ENCODE data around the gene KIAA0825.

KIAA0825 gene

GRCh38 chr5:94254214-94254613, 364.2 kb downstream of the KIAA0825 start:
- Histone ChIP-seq H3K4me3 (ENCODE audit: control insufficient read depth in 1 of 7, extremely low read depth in 1 of 7, insufficient read depth in 4 of 7, low read depth in 2 of 7, low read length in 6 of 7) (no peak overlapping the region), H3K4me1 (ENCODE audit: control extremely low read depth in 1 of 4, control insufficient read depth in 4 of 4, insufficient read depth in 4 of 4, low read length in 3 of 4) (peaks cover 0 to 3% (median 0%) of the 10 kb centered on the region in 4 experiments), H3K9me3 (ENCODE audit: control extremely low read depth in 1 of 5, control insufficient read depth in 4 of 5, insufficient read depth in 2 of 5, low read depth in 1 of 5, low read length in 4 of 5) (no peaks in the 10 kb centered on the region), H3K27ac (ENCODE audit: insufficient read depth in 1 of 2, low read depth in 1 of 2, low read length in 2 of 2, poor library complexity in 1 of 2, severe bottlenecking in 2 of 2) (no peak overlapping the region), H3K36me3 (ENCODE audit: control insufficient read depth in 4 of 4, insufficient read depth in 4 of 4, low read length in 3 of 4) (no peaks in the 10 kb centered on the region), H3K27me3 (replicated peaks in 2 of 5; ENCODE audit: control insufficient read depth in 4 of 5, insufficient read depth in 5 of 5, low read length in 4 of 5) (no peaks in the 10 kb centered on the region)
- CTCF ChIA-PET, result no interaction called here
- POLR2A ChIA-PET, result interaction anchor here (0.6 kb wide), 1 partner anchor 356 kb away, joined by 3 read pairs; no protein-coding TSS in a partner anchor
- WGBS (ENCODE audit: insufficient coverage), result no CpG with 5 or more reads among the region's 3 CpGs
- no peak for DNase-seq

- Histone ChIP-seq H3K36me3 (ENCODE audit: control insufficient read depth in 4 of 4, insufficient read depth in 4 of 4, low read length in 3 of 4) (no peaks in the 10 kb centered on the region), H3K4me1 (ENCODE audit: control extremely low read depth in 1 of 4, control insufficient read depth in 4 of 4, insufficient read depth in 4 of 4, low read length in 3 of 4) (peaks cover 0 to 14% (median 5%) of the 10 kb centered on the region in 4 experiments), H3K27me3 (replicated peaks in 2 of 5; ENCODE audit: control insufficient read depth in 4 of 5, insufficient read depth in 5 of 5, low read length in 4 of 5) (no peaks in the 10 kb centered on the region), H3K9me3 (ENCODE audit: control extremely low read depth in 1 of 5, control insufficient read depth in 4 of 5, insufficient read depth in 2 of 5, low read depth in 1 of 5, low read length in 4 of 5) (no peaks in the 10 kb centered on the region), H3K27ac (ENCODE audit: insufficient read depth in 1 of 2, low read depth in 1 of 2, low read length in 2 of 2, poor library complexity in 1 of 2, severe bottlenecking in 2 of 2) (no peak overlapping the region), H3K4me3 (ENCODE audit: control insufficient read depth in 1 of 7, extremely low read depth in 1 of 7, insufficient read depth in 4 of 7, low read depth in 2 of 7, low read length in 6 of 7) (no peak overlapping the region)
- 100% methylated on average over 4 of the region's 5 CpGs for WGBS (ENCODE audit: insufficient coverage)
- ChIA-PET POLR2A (no interaction called here), CTCF (interaction anchor here (0.6 kb wide), 1 partner anchor 347 kb away, joined by 3 read pairs; no protein-coding TSS in a partner anchor)
- no peak for DNase-seq
Observed at GRCh38 chr5:94250985-94251384, 367.4 kb downstream of the KIAA0825 start.

- no peak overlapping the region for H3K27ac ChIP-seq (ENCODE audit: insufficient read depth in 1 of 2, low read depth in 1 of 2, low read length in 2 of 2, poor library complexity in 1 of 2, severe bottlenecking in 2 of 2)
- DNase-seq, result no peak
- no peak overlapping the region for H3K4me3 ChIP-seq (ENCODE audit: control insufficient read depth in 1 of 7, extremely low read depth in 1 of 7, insufficient read depth in 4 of 7, low read depth in 2 of 7, low read length in 6 of 7)
- WGBS (ENCODE audit: insufficient coverage), result 96% methylated on average over 2 of the region's 2 CpGs
- peaks cover 0 to 27% (median 9%) of the 10 kb centered on the region in 4 experiments for H3K4me1 ChIP-seq (ENCODE audit: control extremely low read depth in 1 of 4, control insufficient read depth in 4 of 4, insufficient read depth in 4 of 4, low read length in 3 of 4)
- H3K9me3 ChIP-seq (ENCODE audit: control extremely low read depth in 1 of 5, control insufficient read depth in 4 of 5, insufficient read depth in 2 of 5, low read depth in 1 of 5, low read length in 4 of 5), result no peaks in the 10 kb centered on the region
- H3K27me3 ChIP-seq (replicated peaks in 2 of 5; ENCODE audit: control insufficient read depth in 4 of 5, insufficient read depth in 5 of 5, low read length in 4 of 5), result no peaks in the 10 kb centered on the region
- ChIA-PET CTCF (interaction anchor here (1.2 kb wide), 1 partner anchor 57 kb away, joined by 3 read pairs; no protein-coding TSS in a partner anchor), POLR2A (interaction anchor here (0.6 kb wide), 1 partner anchor 423 kb away, joined by 3 read pairs; no protein-coding TSS in a partner anchor)
- H3K36me3 ChIP-seq (ENCODE audit: control insufficient read depth in 4 of 4, insufficient read depth in 4 of 4, low read length in 3 of 4), result no peaks in the 10 kb centered on the region
Observed at GRCh38 chr5:94249430-94249829, 369.0 kb downstream of the KIAA0825 start.

- no peaks in the 10 kb centered on the region for H3K9me3 ChIP-seq (ENCODE audit: control extremely low read depth in 1 of 5, control insufficient read depth in 4 of 5, insufficient read depth in 2 of 5, low read depth in 1 of 5, low read length in 4 of 5)
- no peaks in the 10 kb centered on the region for H3K27me3 ChIP-seq (replicated peaks in 2 of 5; ENCODE audit: control insufficient read depth in 4 of 5, insufficient read depth in 5 of 5, low read length in 4 of 5)
- H3K27ac ChIP-seq (ENCODE audit: insufficient read depth in 1 of 2, low read depth in 1 of 2, low read length in 2 of 2, poor library complexity in 1 of 2, severe bottlenecking in 2 of 2), result no peak overlapping the region
- POLR2A ChIA-PET, result no interaction called here
- no peak for DNase-seq
- H3K4me3 ChIP-seq (ENCODE audit: control insufficient read depth in 1 of 7, extremely low read depth in 1 of 7, insufficient read depth in 4 of 7, low read depth in 2 of 7, low read length in 6 of 7), result no peak overlapping the region
- WGBS (ENCODE audit: insufficient coverage), result 100% methylated on average over 1 of the region's 2 CpGs
- H3K36me3 ChIP-seq (ENCODE audit: control insufficient read depth in 4 of 4, insufficient read depth in 4 of 4, low read length in 3 of 4), result no peaks in the 10 kb centered on the region
- CTCF ChIA-PET, result no interaction called here
- H3K4me1 ChIP-seq (ENCODE audit: control extremely low read depth in 1 of 4, control insufficient read depth in 4 of 4, insufficient read depth in 4 of 4, low read length in 3 of 4), result peaks cover 0 to 27% (median 9%) of the 10 kb centered on the region in 4 experiments
Observed at GRCh38 chr5:94248175-94248875, 370.1 kb downstream of the KIAA0825 start.

- CTCF ChIA-PET, result no interaction called here
- 0% methylated on average over 3 of the region's 4 CpGs for WGBS (ENCODE audit: insufficient coverage)
- H3K9me3 ChIP-seq (ENCODE audit: control extremely low read depth in 1 of 5, control insufficient read depth in 4 of 5, insufficient read depth in 2 of 5, low read depth in 1 of 5, low read length in 4 of 5), result no peaks in the 10 kb centered on the region
- H3K27ac ChIP-seq (ENCODE audit: insufficient read depth in 1 of 2, low read depth in 1 of 2, low read length in 2 of 2, poor library complexity in 1 of 2, severe bottlenecking in 2 of 2), result no peak overlapping the region
- H3K4me1 ChIP-seq (ENCODE audit: control extremely low read depth in 1 of 4, control insufficient read depth in 4 of 4, insufficient read depth in 4 of 4, low read length in 3 of 4), result peaks cover 0 to 27% (median 9%) of the 10 kb centered on the region in 4 experiments
- POLR2A ChIA-PET, result no interaction called here
- H3K27me3 ChIP-seq (replicated peaks in 2 of 5; ENCODE audit: control insufficient read depth in 4 of 5, insufficient read depth in 5 of 5, low read length in 4 of 5), result no peaks in the 10 kb centered on the region
- no peaks in the 10 kb centered on the region for H3K36me3 ChIP-seq (ENCODE audit: control insufficient read depth in 4 of 4, insufficient read depth in 4 of 4, low read length in 3 of 4)
- DNase-seq, result peak; percentile 37 to 76 (median 73)
- H3K4me3 ChIP-seq (ENCODE audit: control insufficient read depth in 1 of 7, extremely low read depth in 1 of 7, insufficient read depth in 4 of 7, low read depth in 2 of 7, low read length in 6 of 7), result peak overlapping the region in 1 of 7 experiments; percentile 40
Observed at GRCh38 chr5:94245608-94246007, 372.8 kb downstream of the KIAA0825 start.

GRCh38 chr5:94244921-94245320, 373.5 kb downstream of the KIAA0825 start:
- no peak for DNase-seq
- no peaks in the 10 kb centered on the region for H3K27me3 ChIP-seq (replicated peaks in 2 of 5; ENCODE audit: control insufficient read depth in 4 of 5, insufficient read depth in 5 of 5, low read length in 4 of 5)
- POLR2A ChIA-PET, result no interaction called here
- no peak overlapping the region for H3K4me3 ChIP-seq (ENCODE audit: control insufficient read depth in 1 of 7, extremely low read depth in 1 of 7, insufficient read depth in 4 of 7, low read depth in 2 of 7, low read length in 6 of 7)
- H3K4me1 ChIP-seq (ENCODE audit: control extremely low read depth in 1 of 4, control insufficient read depth in 4 of 4, insufficient read depth in 4 of 4, low read length in 3 of 4), result peaks cover 0 to 27% (median 9%) of the 10 kb centered on the region in 4 experiments
- no peaks in the 10 kb centered on the region for H3K9me3 ChIP-seq (ENCODE audit: control extremely low read depth in 1 of 5, control insufficient read depth in 4 of 5, insufficient read depth in 2 of 5, low read depth in 1 of 5, low read length in 4 of 5)
- no CpG with 5 or more reads among the region's 1 CpG for WGBS (ENCODE audit: insufficient coverage)
- CTCF ChIA-PET, result no interaction called here
- H3K27ac ChIP-seq (ENCODE audit: insufficient read depth in 1 of 2, low read depth in 1 of 2, low read length in 2 of 2, poor library complexity in 1 of 2, severe bottlenecking in 2 of 2), result no peak overlapping the region
- H3K36me3 ChIP-seq (ENCODE audit: control insufficient read depth in 4 of 4, insufficient read depth in 4 of 4, low read length in 3 of 4), result no peaks in the 10 kb centered on the region

- 62% methylated on average over 3 of the region's 3 CpGs for WGBS (ENCODE audit: insufficient coverage)
- CTCF ChIA-PET, result no interaction called here
- no peak for DNase-seq
- H3K4me1 ChIP-seq (ENCODE audit: control extremely low read depth in 1 of 4, control insufficient read depth in 4 of 4, insufficient read depth in 4 of 4, low read length in 3 of 4), result peaks cover 0 to 27% (median 9%) of the 10 kb centered on the region in 4 experiments
- POLR2A ChIA-PET, result no interaction called here
- H3K9me3 ChIP-seq (ENCODE audit: control extremely low read depth in 1 of 5, control insufficient read depth in 4 of 5, insufficient read depth in 2 of 5, low read depth in 1 of 5, low read length in 4 of 5), result no peaks in the 10 kb centered on the region
- H3K36me3 ChIP-seq (ENCODE audit: control insufficient read depth in 4 of 4, insufficient read depth in 4 of 4, low read length in 3 of 4), result no peaks in the 10 kb centered on the region
- no peaks in the 10 kb centered on the region for H3K27me3 ChIP-seq (replicated peaks in 2 of 5; ENCODE audit: control insufficient read depth in 4 of 5, insufficient read depth in 5 of 5, low read length in 4 of 5)
- no peak overlapping the region for H3K4me3 ChIP-seq (ENCODE audit: control insufficient read depth in 1 of 7, extremely low read depth in 1 of 7, insufficient read depth in 4 of 7, low read depth in 2 of 7, low read length in 6 of 7)
- H3K27ac ChIP-seq (ENCODE audit: insufficient read depth in 1 of 2, low read depth in 1 of 2, low read length in 2 of 2, poor library complexity in 1 of 2, severe bottlenecking in 2 of 2), result no peak overlapping the region
Observed at GRCh38 chr5:94243612-94244011, 374.8 kb downstream of the KIAA0825 start.
